Measurements from ENCODE around the gene SCARB1. TPM values are rescaled to one million over a fixed set of nuclear protein-coding genes. Genes with fewer than 3 reads are reported as not detected.

SCARB1 gene
- total and polyA plus RNA-seq, 9 donors, result 20.8 to 1,262 (median 81.7) TPM

- intact Hi-C loops (cut with DNase I), result no loop called here
- peak; percentile 61 to 75 (median 71) for DNase-seq
- Histone ChIP-seq H3K4me3 (no peak overlapping the region), H3K36me3 (no peaks in the 10 kb centered on the region), H3K27ac (peak overlapping the region; percentile 31 to 34), H3K9me3 (no peaks in the 10 kb centered on the region), H3K4me1 (ENCODE audit: insufficient read depth) (peaks cover 55% of the 10 kb centered on the region), H3K27me3 (no peaks in the 10 kb centered on the region)
- TF ChIP-seq EP300 (IDR thresholded peaks at IDR 0.05) (no peak), CTCF (IDR thresholded peaks at IDR 0.05) (no peak), POLR2A (IDR thresholded peaks at IDR 0.05) (no peak)
- WGBS, 3 donors, result 47 to 73% (median 57%) methylated on average over 13 of the region's 13 CpGs
Measured at GRCh38 chr12:124852329-124852831, 11.3 kb downstream of the SCARB1 start.

GRCh38 chr12:124851342-124851741 is 12.3 kb downstream of the SCARB1 start:
- Histone ChIP-seq H3K4me1 (ENCODE audit: insufficient read depth) (peaks cover 57% of the 10 kb centered on the region), H3K27me3 (no peaks in the 10 kb centered on the region), H3K9me3 (no peaks in the 10 kb centered on the region), H3K27ac (no peak overlapping the region), H3K4me3 (no peak overlapping the region), H3K36me3 (no peaks in the 10 kb centered on the region)
- intact Hi-C loops (cut with DNase I), result no loop called here
- TF ChIP-seq EP300 (IDR thresholded peaks at IDR 0.05) (no peak), CTCF (IDR thresholded peaks at IDR 0.05) (no peak), POLR2A (IDR thresholded peaks at IDR 0.05) (no peak)
- DNase-seq, result no peak
- 85 to 89% (median 85%) methylated on average over 8 of the region's 8 CpGs for WGBS, 3 donors

- DNase-seq, result peak in 4 of 5 donors; percentile 54 to 72 (median 63)
- H3K27ac ChIP-seq, result peak overlapping the region in 1 of 2 donors; percentile 34
- no peaks in the 10 kb centered on the region for H3K36me3 ChIP-seq
- H3K9me3 ChIP-seq, result no peaks in the 10 kb centered on the region
- H3K4me3 ChIP-seq, result no peak overlapping the region
- WGBS, 3 donors, result 15 to 25% (median 20%) methylated on average over 8 of the region's 8 CpGs
- TF ChIP-seq EP300 (IDR thresholded peaks at IDR 0.05) (no peak), POLR2A (IDR thresholded peaks at IDR 0.05) (no peak), CTCF (IDR thresholded peaks at IDR 0.05) (no peak)
- no peaks in the 10 kb centered on the region for H3K27me3 ChIP-seq
- intact Hi-C loops (cut with DNase I), result no loop called here
- H3K4me1 ChIP-seq (ENCODE audit: insufficient read depth), result peaks cover 41% of the 10 kb centered on the region
Measured at GRCh38 chr12:124849382-124849781, 14.3 kb downstream of the SCARB1 start.

GRCh38 chr12:124848621-124849380 is 14.9 kb downstream of the SCARB1 start:
- Histone ChIP-seq H3K36me3 (no peaks in the 10 kb centered on the region), H3K4me1 (ENCODE audit: insufficient read depth) (peaks cover 36% of the 10 kb centered on the region), H3K27me3 (no peaks in the 10 kb centered on the region), H3K9me3 (no peaks in the 10 kb centered on the region), H3K27ac (peak overlapping the region in 1 of 2 donors; percentile 34), H3K4me3 (no peak overlapping the region)
- intact Hi-C loops (cut with DNase I), result no loop called here
- no peak for DNase-seq
- no peak for TF ChIP-seq CTCF (IDR thresholded peaks at IDR 0.05)
- TF ChIP-seq EP300 (IDR thresholded peaks at IDR 0.05), result no peak
- TF ChIP-seq POLR2A (IDR thresholded peaks at IDR 0.05), result no peak
- WGBS, 3 donors, result 84 to 89% (median 86%) methylated on average over 17 of the region's 17 CpGs
